NCI-H345 treated with DMSO at 0.1 percent for 48 hours (cell line): ENCODE results near the gene ROCK2.
"Not testable (repeated sequence)": the region's sequence is repeated elsewhere in the genome, so short reads cannot be mapped to it uniquely, and the experiment has no call there.

ENCODE experiments used
- DNase-seq: peaks from one replicate; lab custom pipeline; 2025; ENCODE audit not compliant: unreplicated experiment; lab: John Stamatoyannopoulos, UW

Gene ROCK2

DNA sequence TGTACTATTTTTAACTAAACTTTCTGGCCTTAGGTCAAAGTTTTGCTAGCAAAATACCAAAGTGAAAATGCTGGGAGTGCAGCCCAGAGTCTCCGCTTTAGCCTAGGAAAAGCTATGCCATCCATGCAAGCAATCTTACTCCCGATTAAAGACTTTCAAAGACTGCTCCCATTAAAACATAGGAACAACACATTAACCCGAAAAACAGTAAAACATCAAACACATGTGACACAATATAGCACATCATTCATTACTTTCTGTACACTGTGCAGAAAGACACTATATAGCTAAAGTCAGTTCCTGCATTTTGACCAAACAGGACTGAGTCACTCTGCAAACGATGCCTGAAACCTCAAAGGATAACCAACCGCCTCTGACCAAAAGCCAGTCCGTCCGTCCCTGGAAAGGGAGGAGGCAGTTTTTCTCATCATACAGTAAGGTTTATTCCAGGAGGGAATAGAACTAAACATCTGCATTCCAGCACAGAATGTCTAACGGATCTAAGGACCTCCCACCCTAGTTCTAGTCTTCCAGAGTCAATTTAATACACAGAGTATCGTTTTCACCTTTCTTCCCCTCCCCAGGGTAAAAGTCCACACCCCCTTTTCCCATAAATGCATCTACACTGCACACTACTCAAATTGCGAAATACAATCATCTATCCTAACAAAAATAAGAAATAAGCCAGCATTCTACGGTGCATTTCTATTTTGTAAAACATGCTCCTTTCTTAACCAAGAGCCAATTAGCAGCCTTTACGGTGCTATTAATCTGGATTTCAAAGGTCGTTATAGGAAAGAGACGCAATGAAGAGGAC is 1.7 kb downstream of the ROCK2 start:
- no peak for DNase-seq

DNA sequence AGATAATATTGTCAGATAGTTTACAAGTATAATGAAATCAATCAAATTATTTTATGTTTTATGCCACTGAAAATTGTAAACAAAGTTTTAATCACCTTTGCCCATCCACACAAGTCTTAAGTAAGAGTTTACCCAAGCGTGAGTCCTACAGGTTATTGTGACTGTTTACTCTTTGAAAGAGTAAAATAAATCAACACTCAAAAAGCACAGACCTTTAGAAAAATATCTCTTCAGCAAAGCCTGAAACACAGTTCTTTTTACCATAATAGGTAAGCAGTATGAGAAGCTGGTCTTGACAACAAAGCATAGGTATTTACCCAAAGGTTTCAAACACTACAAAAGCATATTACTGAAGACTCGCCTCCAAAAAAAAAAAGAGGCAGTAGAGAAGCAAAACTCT is 3.7 kb downstream of the ROCK2 start:
- DNase-seq: no peak

DNA sequence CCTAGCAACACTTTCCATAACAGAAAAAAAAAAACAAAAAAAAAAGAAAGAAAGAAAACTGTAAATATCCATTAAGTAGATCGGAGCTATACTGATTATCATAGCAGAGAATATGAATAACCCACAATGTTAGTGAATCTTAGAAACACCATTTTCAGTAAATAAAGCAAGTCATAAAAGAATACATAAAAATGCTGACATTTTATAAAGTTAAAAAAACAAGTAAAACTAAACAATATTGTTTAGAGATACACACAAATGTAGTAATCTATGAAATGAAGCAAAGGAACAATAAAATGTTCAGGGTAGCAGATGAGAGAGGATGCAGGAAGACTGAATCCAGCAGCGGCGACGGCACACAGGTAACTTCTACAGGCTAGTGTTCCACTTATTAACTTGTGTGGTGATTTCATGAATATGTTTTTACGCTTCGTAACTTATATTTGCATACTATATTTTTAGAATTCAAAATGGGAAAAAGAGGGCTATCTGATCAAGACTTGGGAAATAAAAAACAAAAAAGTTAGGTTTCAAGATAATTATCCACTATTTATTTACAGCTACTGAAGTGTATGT is 4.8 kb downstream of the ROCK2 start:
- no peak for DNase-seq

DNA sequence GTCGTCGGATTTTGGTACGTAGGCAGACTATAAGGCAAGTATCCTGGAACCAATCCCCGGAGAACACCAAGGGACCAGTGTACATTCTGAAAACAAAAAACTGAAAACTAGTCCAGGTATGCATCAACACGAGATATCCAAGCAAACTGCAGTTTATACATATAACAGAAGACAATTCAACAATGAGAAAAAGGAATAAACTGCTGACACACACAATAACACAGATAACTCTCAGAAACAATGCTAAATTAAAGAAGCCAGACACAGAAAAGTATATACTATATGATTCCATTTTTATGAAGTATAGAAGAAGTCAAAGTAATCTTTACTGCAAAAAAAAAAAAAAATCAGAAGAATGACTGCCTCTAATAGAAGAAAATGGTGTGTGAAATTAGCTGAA is 5.9 kb downstream of the ROCK2 start:
- DNase-seq: no peak

DNA sequence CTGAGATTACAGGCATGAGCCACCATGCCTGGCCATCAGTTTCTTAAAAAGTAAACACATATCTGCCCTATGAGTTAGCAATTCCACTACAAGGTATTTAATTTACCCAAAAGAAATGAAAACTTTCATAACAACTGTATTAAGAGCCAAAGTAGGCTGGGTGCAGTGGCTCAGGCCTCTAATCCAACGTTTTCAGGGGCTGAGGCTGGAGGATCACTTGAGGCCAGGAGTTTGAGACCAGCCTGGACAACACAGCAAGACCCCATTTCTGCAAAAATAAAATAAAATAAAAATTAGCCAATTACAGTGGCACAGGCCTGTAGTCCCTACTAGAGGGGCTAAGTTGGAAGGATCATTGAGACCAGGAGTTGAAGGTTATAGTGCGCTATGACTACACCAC is 6.5 kb downstream of the ROCK2 start:
- no peak for DNase-seq

DNA sequence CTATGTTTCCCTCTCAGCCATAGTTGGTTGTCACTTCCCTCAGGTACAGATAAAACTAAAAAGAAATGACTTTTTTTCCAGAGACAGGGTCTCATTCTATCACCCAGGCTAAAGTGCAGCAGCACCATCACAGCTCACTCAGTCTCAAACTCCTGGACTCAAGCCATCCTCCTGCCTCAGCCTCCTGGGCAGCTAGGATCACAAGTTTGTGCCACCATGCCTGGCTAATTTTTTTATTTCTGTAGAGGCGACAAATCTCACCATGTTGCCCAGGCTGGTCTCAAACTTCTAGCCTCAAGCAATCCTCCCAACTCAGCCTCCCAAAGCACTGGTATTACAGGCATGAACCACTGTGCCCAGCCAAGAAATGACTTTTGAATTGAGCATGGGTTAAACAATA is 8.2 kb downstream of the ROCK2 start:
- no peak for DNase-seq

DNA sequence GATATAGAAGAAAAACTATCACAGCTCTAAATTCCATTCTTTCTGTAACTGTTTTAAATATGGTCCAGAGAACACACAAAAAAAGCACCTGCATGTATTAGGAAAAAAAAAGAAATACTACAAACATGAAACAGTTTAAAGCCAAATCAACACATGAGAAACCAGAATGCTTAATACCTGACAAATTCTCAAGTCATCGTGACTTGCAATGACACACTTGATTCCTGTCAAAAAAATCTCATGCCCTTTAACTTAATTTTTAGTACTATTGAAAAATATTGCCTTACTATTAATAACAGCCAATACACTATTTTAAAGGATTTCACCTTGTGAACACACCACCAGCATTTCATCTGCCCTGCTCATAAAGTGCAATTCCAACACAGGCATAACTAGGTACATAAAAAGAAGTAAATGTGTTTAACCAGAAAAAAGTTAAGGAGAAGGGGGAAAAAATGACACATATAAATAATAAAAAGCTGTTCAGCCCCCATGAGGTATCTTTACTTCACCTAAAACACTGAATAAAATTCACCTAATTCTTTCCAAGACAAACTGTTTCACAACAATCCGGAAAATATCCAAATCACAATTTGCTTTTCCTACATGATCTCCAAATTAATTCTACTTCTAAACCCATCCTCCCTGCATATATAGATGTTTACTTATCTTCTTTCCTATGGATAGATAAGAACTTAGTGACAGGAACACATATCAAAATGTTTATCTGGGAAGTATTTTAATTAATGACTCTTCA is 10.8 kb downstream of the ROCK2 start:
- no peak for DNase-seq

DNA sequence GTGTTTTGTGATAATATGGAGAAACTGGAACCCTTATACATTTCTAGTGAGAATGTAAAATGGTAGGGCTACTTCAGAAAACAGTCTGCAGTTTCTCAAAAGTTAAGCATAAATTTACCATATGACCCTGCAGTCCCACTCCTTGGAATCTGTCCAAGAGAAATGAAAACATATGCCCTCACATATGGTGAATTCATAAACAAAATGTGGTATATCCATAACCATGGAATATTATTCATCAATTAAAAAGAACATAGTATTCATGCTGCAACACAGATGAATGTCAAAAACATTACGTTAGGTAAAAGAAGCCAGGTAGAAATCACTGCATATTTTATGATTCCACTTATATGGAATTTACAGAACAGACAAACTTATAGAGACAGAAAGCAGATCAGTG is 11.8 kb downstream of the ROCK2 start:
- DNase-seq: no peak

DNA sequence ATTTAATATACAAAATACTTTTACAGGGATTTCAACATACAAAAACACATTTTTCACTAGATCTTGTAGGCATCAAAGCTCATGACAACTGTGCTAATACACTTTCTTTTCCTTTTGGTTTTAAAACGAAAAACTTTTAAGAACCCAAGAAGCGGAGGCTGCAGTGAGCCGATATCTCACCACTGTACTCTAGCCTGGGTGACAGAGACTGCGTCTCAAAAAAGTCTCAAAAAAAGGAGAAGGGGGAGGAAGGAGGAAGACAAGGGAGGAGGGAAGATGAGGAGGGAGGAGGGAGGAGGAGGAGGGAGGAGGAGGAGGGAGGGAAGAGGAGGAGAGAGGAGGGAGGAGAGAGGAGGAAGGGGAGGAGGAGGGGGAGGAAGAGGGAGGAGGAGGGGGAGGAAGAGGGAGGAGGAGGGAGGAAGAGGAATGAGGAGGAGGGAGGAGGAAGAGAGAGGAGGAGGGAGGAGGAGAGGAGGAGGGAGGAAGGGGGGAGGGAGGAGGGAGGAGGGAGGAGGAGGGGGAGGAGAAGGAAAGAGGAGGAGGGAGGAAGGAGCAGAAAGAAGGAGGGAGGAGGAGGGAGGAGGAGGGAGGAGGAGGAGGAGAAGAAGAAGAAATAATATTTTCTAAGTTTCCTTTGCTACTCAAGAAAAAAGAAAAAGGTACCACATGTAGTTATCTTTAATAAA is 13.8 kb downstream of the ROCK2 start:
- DNase-seq: no peak

DNA sequence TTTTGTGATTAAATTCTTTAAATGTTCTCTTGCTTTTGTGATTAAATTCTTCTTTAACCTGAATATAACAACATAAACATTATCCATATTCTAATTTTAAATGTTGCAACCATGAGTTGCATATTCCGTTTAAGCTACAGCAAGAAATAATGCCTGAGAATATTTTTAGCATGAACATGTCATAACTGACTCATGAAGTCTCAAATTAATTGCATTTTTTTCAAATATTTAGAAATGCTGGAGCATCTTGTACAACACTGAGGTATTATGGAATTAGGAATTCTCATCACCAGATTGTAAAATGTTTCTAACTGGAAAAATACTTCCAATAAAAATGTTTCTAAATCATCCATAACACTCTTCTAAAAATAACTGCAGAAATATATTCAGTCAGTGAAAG is 14.7 kb downstream of the ROCK2 start:
- no peak for DNase-seq

DNA sequence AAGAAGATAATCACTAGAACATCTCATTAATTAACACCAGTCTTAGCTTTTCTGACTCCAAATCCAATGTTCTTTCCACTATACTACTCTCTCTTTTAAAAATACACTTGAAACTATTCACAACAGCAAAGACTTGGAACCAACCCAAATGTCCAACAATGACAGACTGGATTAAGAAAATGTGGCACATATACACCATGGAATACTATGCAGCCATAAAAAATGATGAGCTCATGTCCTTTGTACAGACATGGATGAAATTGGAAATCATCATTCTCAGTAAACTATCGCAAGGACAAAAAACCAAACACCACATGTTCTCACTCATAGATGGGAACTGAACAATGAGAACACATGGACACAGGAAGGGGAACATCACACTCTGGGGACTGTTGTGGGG is 15.9 kb downstream of the ROCK2 start:
- DNase-seq: not testable (repeated sequence)

DNA sequence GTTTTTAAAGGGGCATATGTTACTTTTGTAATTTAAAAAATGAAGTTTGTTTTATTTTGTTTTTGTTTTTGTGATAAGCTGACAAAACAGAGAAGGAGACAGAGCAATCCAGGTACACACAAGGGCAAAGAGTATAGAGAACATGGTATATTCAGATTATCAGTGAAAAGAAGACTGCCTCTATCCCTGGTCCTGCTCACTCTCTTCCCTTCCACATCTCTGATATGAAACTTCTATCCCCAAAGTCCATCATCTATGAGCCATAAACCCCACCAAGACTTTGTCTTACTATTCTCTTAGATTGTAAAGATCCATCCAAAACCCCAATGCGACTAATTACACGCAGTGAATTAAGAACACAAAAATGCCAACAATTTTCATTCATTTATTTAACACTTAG is 16.6 kb downstream of the ROCK2 start:
- no peak for DNase-seq

DNA sequence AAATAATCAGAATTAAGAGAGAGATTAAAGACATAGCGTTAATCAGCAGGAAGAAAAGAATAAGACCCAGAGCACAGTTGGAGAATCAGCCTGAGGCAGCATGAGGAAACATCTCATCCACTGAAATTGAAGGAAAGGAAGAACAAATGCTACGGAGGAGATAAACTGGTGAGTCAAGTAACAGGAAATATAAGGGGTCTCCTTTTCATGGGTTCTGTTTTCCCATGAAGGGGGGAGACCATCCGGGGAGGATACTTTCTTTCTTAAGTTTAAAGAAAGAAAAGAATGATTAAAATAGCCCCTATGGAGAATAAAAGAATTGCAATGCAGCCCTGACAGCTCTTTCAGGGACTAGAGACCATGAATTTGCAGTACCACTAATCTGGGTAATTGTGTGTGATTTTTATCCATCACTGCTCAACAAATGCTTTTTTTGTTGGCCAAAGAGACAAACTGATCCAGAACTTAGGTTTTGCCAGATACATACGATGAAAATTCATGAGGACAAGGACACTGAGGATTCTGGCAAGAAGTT is 17.7 kb downstream of the ROCK2 start:
- no peak for DNase-seq

DNA sequence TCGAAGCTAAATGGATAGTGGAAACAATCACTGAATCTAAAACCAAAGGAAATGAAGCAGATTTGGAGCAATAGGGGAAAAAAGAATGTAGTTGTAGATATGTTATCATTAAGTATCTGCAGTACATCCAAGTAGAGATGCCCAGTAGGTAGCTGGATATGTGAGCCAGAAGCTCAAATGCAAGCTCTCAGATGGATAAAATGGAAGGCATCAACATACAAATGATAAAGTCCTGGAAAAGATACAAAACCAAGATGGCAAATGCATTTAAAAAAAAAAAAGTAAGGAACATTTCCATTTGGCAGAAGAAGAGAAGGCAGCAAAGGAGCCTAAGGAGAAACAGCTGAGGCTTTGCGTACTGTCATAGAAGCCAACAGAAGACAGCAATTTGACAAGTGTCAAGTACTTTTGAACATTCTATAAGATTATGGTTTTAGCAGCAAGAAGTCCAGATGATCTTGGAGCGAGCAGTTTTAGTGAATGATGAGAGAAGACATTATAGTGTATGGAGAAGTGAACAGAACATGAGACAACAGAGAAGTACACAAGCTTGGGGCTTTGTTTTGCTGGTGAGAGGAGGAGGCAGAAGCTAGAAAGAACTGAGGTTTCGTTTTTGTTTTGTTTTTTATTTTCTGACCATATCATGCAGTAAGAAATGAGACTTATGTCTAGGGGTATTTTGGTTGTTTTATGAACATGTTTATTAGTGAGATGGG is 18.3 kb downstream of the ROCK2 start:
- no peak for DNase-seq

DNA sequence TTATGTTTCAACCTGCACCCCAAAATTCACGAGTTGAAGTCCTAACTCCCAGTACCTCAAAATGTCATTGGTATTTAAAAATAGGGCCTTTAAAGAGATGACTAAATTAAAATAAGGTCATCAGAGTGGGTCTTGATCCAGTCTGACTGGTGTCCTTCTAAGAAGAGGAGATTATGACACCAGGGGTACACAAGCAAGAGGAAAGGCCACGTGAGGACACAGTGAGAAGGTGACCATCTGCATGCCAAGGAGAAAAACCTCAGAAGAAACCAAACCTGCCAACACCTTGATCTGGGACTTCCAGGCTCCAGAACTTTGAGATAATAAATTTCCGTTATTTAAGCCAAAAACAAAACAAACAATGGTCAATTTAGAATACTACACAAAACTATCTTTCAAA is 22.6 kb downstream of the ROCK2 start:
- DNase-seq: no peak

DNA sequence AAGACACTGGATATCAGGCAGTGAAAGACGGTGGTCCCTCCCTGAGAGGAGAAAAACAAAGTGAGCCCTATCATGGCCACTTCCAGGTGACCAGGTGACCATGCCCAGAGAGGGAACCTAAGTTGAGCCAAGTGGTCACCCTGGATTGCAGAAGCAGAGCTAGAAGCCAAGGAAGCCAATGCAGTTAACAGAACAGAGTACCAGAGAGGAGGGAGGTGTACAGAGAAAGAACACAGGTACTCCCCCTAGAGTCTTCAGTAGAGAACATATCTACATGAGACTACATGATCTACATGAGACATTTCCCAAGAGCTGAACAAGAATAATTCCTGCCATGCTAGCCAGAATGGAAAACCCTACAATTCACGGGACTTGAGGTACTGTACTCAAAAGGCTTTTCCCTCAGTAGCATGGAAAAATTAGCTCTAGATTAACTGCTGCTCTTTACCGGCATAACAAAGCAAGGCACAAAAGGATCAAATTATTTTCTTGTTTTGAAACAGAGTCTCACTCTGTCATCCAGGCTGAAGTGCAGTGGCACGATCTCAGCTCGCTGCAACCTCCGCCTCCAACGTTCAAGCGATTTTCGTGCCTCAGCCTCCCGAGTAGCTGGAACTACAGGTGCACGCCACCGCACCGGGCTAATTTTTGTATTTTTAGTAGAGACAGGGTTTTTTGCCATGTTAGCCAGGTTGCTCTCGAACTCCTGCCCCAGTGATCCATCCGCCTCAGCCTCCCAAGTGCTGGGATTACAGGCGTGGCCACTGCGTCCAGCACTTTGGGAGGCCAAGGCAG is 23.5 kb downstream of the ROCK2 start:
- DNase-seq: no peak

DNA sequence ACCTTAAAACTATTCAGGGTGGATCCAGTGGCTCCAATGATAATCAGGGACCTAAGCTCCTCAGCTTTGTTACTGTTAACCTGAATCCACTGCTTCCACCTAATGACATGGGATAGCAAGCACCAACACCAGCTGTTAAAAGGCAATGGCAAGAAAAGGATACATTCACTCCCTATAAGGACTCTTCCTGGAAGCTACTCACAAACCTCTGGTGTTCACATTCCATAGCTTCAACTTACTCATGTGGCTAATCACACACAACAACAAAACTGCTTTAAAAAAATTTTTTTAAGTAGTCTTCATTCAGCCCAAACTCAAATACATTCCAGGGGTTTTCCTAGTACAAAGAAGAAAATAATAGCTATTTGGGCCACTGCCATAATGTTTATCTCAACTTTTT is 24.5 kb downstream of the ROCK2 start:
- no peak for DNase-seq

DNA sequence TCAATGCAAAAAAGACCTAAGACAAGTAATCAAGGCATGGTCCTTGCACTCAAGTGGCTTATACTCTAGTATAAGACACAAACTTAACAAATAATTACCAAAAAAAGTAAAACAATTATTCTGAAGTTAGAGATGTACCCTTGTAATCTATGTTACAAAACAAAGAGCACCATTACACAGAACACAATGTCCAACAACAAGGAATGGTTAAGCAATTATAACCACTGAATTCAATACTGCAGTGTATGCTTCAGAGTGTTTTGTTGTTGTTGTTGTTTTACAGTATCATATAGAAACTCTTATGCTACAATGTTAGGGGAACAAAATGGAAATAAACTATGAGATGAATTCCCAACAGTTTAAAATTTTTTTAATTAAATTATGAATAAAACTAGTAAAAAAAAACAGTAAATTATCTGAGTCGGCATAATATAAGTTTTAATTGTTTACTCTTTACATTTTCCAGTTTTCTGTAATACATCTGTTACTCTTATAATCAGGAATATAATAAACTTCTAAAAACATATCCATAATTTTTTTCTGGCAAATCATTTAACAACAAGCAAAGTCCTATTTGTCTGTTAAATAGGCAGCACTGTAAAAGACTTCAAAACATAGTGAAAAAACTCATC is 29.2 kb downstream of the ROCK2 start:
- DNase-seq: no peak

DNA sequence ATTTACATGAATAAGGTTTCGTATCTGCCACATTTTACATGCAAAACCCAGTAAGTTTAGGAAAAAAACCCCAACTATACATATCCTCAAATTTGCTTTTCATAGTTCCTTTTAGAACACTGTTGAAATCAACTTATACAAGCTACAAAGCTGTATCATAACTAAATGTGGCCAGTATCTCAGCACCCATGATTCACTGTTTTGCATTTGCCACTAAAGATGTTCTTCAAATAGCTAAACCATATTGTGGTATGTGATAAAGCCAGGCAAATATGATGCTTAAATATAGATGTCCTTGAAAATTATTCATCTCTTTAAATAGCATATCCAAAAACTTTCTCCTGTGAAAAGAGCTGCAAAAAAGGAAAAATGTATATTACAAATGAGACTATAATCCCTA is 29.9 kb downstream of the ROCK2 start:
- DNase-seq: no peak
